SK-N-MC (cell line): Measurements from ENCODE around the gene TNKS1BP1.

Source experiments
- DNase-seq: peaks from one replicate; pipeline ENCODE4 v3.0.0-alpha.2; 2011; ENCODE audit warnings: low read depth, low spot score
- H3K27ac ChIP-seq: fragments of 200-600 bp; sonication (generic); 2 replicates; pipeline ENCODE4 v1.5.1; 2016; ENCODE audit warnings: mixed run types
- H3K36me3 ChIP-seq: fragments of 200-600 bp; sonication (generic); 2 replicates; pipeline ENCODE4 v1.6.1; 2017; ENCODE audit warnings: antibody characterized with exemption, low read length, mixed read lengths; ENCODE audit not compliant: insufficient read depth
- H3K4me3 ChIP-seq: fragments of 200-600 bp; sonication (generic); 2 replicates; pipeline ENCODE4 v1.5.1; 2016
- H3K9ac ChIP-seq: fragments of 200-600 bp; sonication (generic); 2 replicates; pipeline ENCODE4 v1.8.0; 2017; ENCODE audit warnings: mixed run types, mixed read lengths; ENCODE audit not compliant: insufficient read length
- H3K9me3 ChIP-seq: fragments of 200-600 bp; sonication (generic); 2 replicates; pipeline ENCODE4 v1.6.1; 2017; ENCODE audit warnings: low read depth, mild to moderate bottlenecking, antibody characterized with exemption, low read length, moderate library complexity, mixed read lengths
- EZH2 ChIP-seq: fragments of 200-600 bp; sonication (generic); IDR thresholded peaks from one replicate; pipeline ENCODE4 v1.6.1; 2017; ENCODE audit warnings: antibody characterized with exemption
- FOXP2 ChIP-seq: optimal IDR thresholded peaks from 2 replicates; pipeline ENCODE3; 2011; ENCODE audit warnings: mild to moderate bottlenecking, moderate library complexity; ENCODE audit not compliant: insufficient read depth; ENCODE audit errors: extremely low read length, control extremely low read depth
- POLR2AphosphoS5 ChIP-seq: IDR thresholded peaks from 2 replicates; pipeline ENCODE4 v1.6.1; 2012; ENCODE audit warnings: mild to moderate bottlenecking, low read depth, low read length, borderline replicate concordance

TNKS1BP1 gene

GRCh38 chr11:57357856-57358255 lies 33.1 kb upstream of the TNKS1BP1 start:
- no peaks in the 10 kb centered on the region for H3K9me3 ChIP-seq
- no peak overlapping the region for H3K9ac ChIP-seq
- H3K36me3 ChIP-seq, result no peaks in the 10 kb centered on the region
- no peak for DNase-seq
- H3K4me3 ChIP-seq, result no peak overlapping the region
- TF ChIP-seq EZH2, result no peak
- no peak for TF ChIP-seq POLR2AphosphoS5
- TF ChIP-seq FOXP2, result no peak
- no peak overlapping the region for H3K27ac ChIP-seq

- no peak overlapping the region for H3K9ac ChIP-seq
- no peak overlapping the region for H3K27ac ChIP-seq
- TF ChIP-seq FOXP2, result no peak
- no peak for TF ChIP-seq POLR2AphosphoS5
- no peak for TF ChIP-seq EZH2
- no peaks in the 10 kb centered on the region for H3K9me3 ChIP-seq
- no peak overlapping the region for H3K4me3 ChIP-seq
- DNase-seq, result no peak
- no peaks in the 10 kb centered on the region for H3K36me3 ChIP-seq
Measured at GRCh38 chr11:57357310-57357709, 32.6 kb upstream of the TNKS1BP1 start.

- no peak overlapping the region for H3K9ac ChIP-seq
- no peaks in the 10 kb centered on the region for H3K9me3 ChIP-seq
- TF ChIP-seq FOXP2, result no peak
- no peak for TF ChIP-seq POLR2AphosphoS5
- no peak for TF ChIP-seq EZH2
- no peak for DNase-seq
- H3K4me3 ChIP-seq, result no peak overlapping the region
- no peak overlapping the region for H3K27ac ChIP-seq
- no peaks in the 10 kb centered on the region for H3K36me3 ChIP-seq
Measured at GRCh38 chr11:57356268-57356667, 31.5 kb upstream of the TNKS1BP1 start.

GRCh38 chr11:57354699-57355098 lies 29.9 kb upstream of the TNKS1BP1 start:
- Histone ChIP-seq H3K9ac (no peak overlapping the region), H3K36me3 (no peaks in the 10 kb centered on the region), H3K9me3 (no peaks in the 10 kb centered on the region), H3K27ac (no peak overlapping the region), H3K4me3 (no peak overlapping the region)
- TF ChIP-seq FOXP2, result no peak
- no peak for TF ChIP-seq POLR2AphosphoS5
- no peak for TF ChIP-seq EZH2
- DNase-seq, result no peak

GRCh38 chr11:57353852-57354251 lies 29.1 kb upstream of the TNKS1BP1 start:
- H3K9ac ChIP-seq, result no peak overlapping the region
- no peak overlapping the region for H3K4me3 ChIP-seq
- no peak for TF ChIP-seq FOXP2
- no peak for TF ChIP-seq EZH2
- no peak for TF ChIP-seq POLR2AphosphoS5
- DNase-seq, result no peak
- H3K9me3 ChIP-seq, result no peaks in the 10 kb centered on the region
- no peaks in the 10 kb centered on the region for H3K36me3 ChIP-seq
- H3K27ac ChIP-seq, result no peak overlapping the region

GRCh38 chr11:57353446-57353845 lies 28.7 kb upstream of the TNKS1BP1 start:
- DNase-seq, result no peak
- Histone ChIP-seq H3K9ac (no peak overlapping the region), H3K27ac (no peak overlapping the region), H3K36me3 (no peaks in the 10 kb centered on the region), H3K9me3 (no peaks in the 10 kb centered on the region), H3K4me3 (no peak overlapping the region)
- TF ChIP-seq EZH2 (no peak), FOXP2 (no peak), POLR2AphosphoS5 (no peak)

- no peak for DNase-seq
- no peaks in the 10 kb centered on the region for H3K9me3 ChIP-seq
- no peak overlapping the region for H3K4me3 ChIP-seq
- no peak overlapping the region for H3K9ac ChIP-seq
- H3K27ac ChIP-seq, result no peak overlapping the region
- no peaks in the 10 kb centered on the region for H3K36me3 ChIP-seq
- no peak for TF ChIP-seq POLR2AphosphoS5
- TF ChIP-seq FOXP2, result no peak
- TF ChIP-seq EZH2, result no peak
Measured at GRCh38 chr11:57353036-57353435, 28.3 kb upstream of the TNKS1BP1 start.

- Histone ChIP-seq H3K9ac (no peak overlapping the region), H3K36me3 (no peaks in the 10 kb centered on the region), H3K27ac (no peak overlapping the region), H3K4me3 (no peak overlapping the region), H3K9me3 (no peaks in the 10 kb centered on the region)
- no peak for DNase-seq
- TF ChIP-seq EZH2, result no peak
- no peak for TF ChIP-seq POLR2AphosphoS5
- TF ChIP-seq FOXP2, result no peak
Measured at GRCh38 chr11:57349491-57350274, 24.9 kb upstream of the TNKS1BP1 start.

- H3K9ac ChIP-seq, result no peak overlapping the region
Measured at GRCh38 chr11:57348636-57349313, 24.0 kb upstream of the TNKS1BP1 start.

More at GRCh38 chr11:57348636-57349313, 24.0 kb upstream of the TNKS1BP1 start:
- no peak overlapping the region for H3K4me3 ChIP-seq
- no peak for TF ChIP-seq EZH2
- no peak for TF ChIP-seq FOXP2
- no peak for TF ChIP-seq POLR2AphosphoS5
- no peak overlapping the region for H3K27ac ChIP-seq
- H3K9me3 ChIP-seq, result no peaks in the 10 kb centered on the region
- no peak for DNase-seq
- H3K36me3 ChIP-seq, result no peaks in the 10 kb centered on the region
